ENCODE results near the gene ARPP19. TPM values are rescaled to one million over a fixed set of nuclear protein-coding genes. Genes with fewer than 3 reads are reported as not detected.
"Not testable (repeated sequence)": the region's sequence is repeated elsewhere in the genome, so short reads cannot be mapped to it uniquely, and the experiment has no call there.

The ARPP19 gene
- total and polyA plus RNA-seq, 4 experiments from 2014 or later, result 51.3 to 130 (median 85.3) TPM

- no peak for DNase-seq
- Mint-ChIP-seq H3K9me3 (peaks cover 0 to 5% (median 0%) of the 10 kb centered on the region in 8 donors), H3K27me3 (no peaks in the 10 kb centered on the region), H3K4me1 (no peaks in the 10 kb centered on the region), H3K4me3 (no peak overlapping the region), H3K27ac (no peak overlapping the region), H3K36me3 (peaks cover 8 to 16% of the 10 kb centered on the region in 2 donors)
- Histone ChIP-seq H3K4me1 (ENCODE audit: insufficient read depth, low read length) (no peaks in the 10 kb centered on the region), H3K27ac (ENCODE audit: low read depth, low read length) (no peak overlapping the region), H3K9me3 (ENCODE audit: control insufficient read depth in 1 of 2, low read length in 2 of 2) (no peaks in the 10 kb centered on the region), H3K36me3 (ENCODE audit: insufficient read depth, low read length) (no peaks in the 10 kb centered on the region), H3K4me3 (ENCODE audit: low read length in 2 of 2) (no peak overlapping the region), H3K27me3 (ENCODE audit: insufficient read depth, low read length) (no peaks in the 10 kb centered on the region)
- POLR2A ChIA-PET (ENCODE audit: partially characterized antibody), result no interaction called here
- intact Hi-C loops (cut with micrococcal nuclease), result no loop called here
- CTCF ChIA-PET (ENCODE audit: partially characterized antibody), result interaction anchor here (0.9 kb wide), 1 partner anchor 16 kb away, joined by 3 read pairs; no protein-coding TSS in a partner anchor
Measured at GRCh38 chr15:52576692-52577091, 7.9 kb upstream of the ARPP19 start.

- H3K4me3 ChIP-seq (ENCODE audit: low read length in 2 of 2); intact Hi-C loops (cut with micrococcal nuclease); H3K27me3 Mint-ChIP-seq; H3K4me1 ChIP-seq (ENCODE audit: insufficient read depth, low read length); DNase-seq; H3K27ac ChIP-seq (ENCODE audit: low read depth, low read length); H3K4me3 Mint-ChIP-seq; H3K27ac Mint-ChIP-seq; H3K27me3 ChIP-seq (ENCODE audit: insufficient read depth, low read length); H3K4me1 Mint-ChIP-seq; H3K9me3 Mint-ChIP-seq; H3K9me3 ChIP-seq (ENCODE audit: control insufficient read depth in 1 of 2, low read length in 2 of 2); H3K36me3 Mint-ChIP-seq; H3K36me3 ChIP-seq (ENCODE audit: insufficient read depth, low read length): not testable (repeated sequence)
- POLR2A ChIA-PET (ENCODE audit: partially characterized antibody), result interaction anchor here (1.0 kb wide), 1 partner anchor 11 kb away, joined by 3 read pairs; no protein-coding TSS in a partner anchor
- CTCF ChIA-PET (ENCODE audit: partially characterized antibody), result interaction anchor here (2.1 kb wide), 1 partner anchor 8 kb away, joined by 5 read pairs; no protein-coding TSS in a partner anchor
Measured at GRCh38 chr15:52575573-52575972, 6.7 kb upstream of the ARPP19 start.

GRCh38 chr15:52575072-52575471 is 6.2 kb upstream of the ARPP19 start:
- ChIA-PET CTCF (ENCODE audit: partially characterized antibody) (interaction anchor here (0.6 to 2.1 kb wide), 3 partner anchors 8 to 19 kb away, joined by 3 to 5 read pairs (median 4); no protein-coding TSS in a partner anchor), POLR2A (ENCODE audit: partially characterized antibody) (interaction anchor here (1.0 kb wide), 1 partner anchor 10 kb away, joined by 3 read pairs; no protein-coding TSS in a partner anchor)
- Mint-ChIP-seq H3K36me3 (peaks cover 3 to 7% of the 10 kb centered on the region in 2 donors), H3K27ac (peak overlapping the region in 1 of 7 donors; percentile 8), H3K27me3 (no peaks in the 10 kb centered on the region), H3K4me3 (no peak overlapping the region), H3K4me1 (no peaks in the 10 kb centered on the region), H3K9me3 (peaks cover 0 to 5% (median 0%) of the 10 kb centered on the region in 8 donors)
- intact Hi-C loops (cut with micrococcal nuclease), result no loop called here
- Histone ChIP-seq H3K27ac (ENCODE audit: low read depth, low read length) (no peak overlapping the region), H3K36me3 (ENCODE audit: insufficient read depth, low read length) (no peaks in the 10 kb centered on the region), H3K27me3 (ENCODE audit: insufficient read depth, low read length) (no peaks in the 10 kb centered on the region), H3K9me3 (ENCODE audit: control insufficient read depth in 1 of 2, low read length in 2 of 2) (no peaks in the 10 kb centered on the region), H3K4me1 (ENCODE audit: insufficient read depth, low read length) (no peaks in the 10 kb centered on the region), H3K4me3 (ENCODE audit: low read length in 2 of 2) (no peak overlapping the region)
- no peak for DNase-seq

- DNase-seq; H3K4me1 ChIP-seq (ENCODE audit: insufficient read depth, low read length); H3K27me3 Mint-ChIP-seq; H3K4me3 ChIP-seq (ENCODE audit: low read length in 2 of 2); H3K9me3 Mint-ChIP-seq; H3K36me3 Mint-ChIP-seq; POLR2A ChIA-PET (ENCODE audit: partially characterized antibody); H3K27ac ChIP-seq (ENCODE audit: low read depth, low read length); H3K9me3 ChIP-seq (ENCODE audit: control insufficient read depth in 1 of 2, low read length in 2 of 2); H3K27ac Mint-ChIP-seq; H3K36me3 ChIP-seq (ENCODE audit: insufficient read depth, low read length); H3K4me1 Mint-ChIP-seq; H3K27me3 ChIP-seq (ENCODE audit: insufficient read depth, low read length); intact Hi-C loops (cut with micrococcal nuclease): not testable (repeated sequence)
- CTCF ChIA-PET (ENCODE audit: partially characterized antibody), result interaction anchor here (0.6 to 2.1 kb wide), 3 partner anchors 9 to 19 kb away, joined by 3 to 5 read pairs (median 4); no protein-coding TSS in a partner anchor
- H3K4me3 Mint-ChIP-seq, result peak overlapping the region in 1 of 8 donors; percentile 20
Measured at GRCh38 chr15:52574623-52575022, 5.8 kb upstream of the ARPP19 start.

- Histone ChIP-seq H3K36me3 (ENCODE audit: insufficient read depth, low read length) (no peaks in the 10 kb centered on the region), H3K27ac (ENCODE audit: low read depth, low read length) (peak overlapping the region; percentile 98), H3K4me1 (ENCODE audit: insufficient read depth, low read length) (peaks cover 51% of the 10 kb centered on the region), H3K4me3 (ENCODE audit: low read length in 2 of 2) (peak overlapping the region; percentile 64 to 80), H3K9me3 (ENCODE audit: control insufficient read depth in 1 of 2, low read length in 2 of 2) (no peaks in the 10 kb centered on the region), H3K27me3 (ENCODE audit: insufficient read depth, low read length) (no peaks in the 10 kb centered on the region)
- Mint-ChIP-seq H3K4me1 (peaks cover 33 to 52% (median 42%) of the 10 kb centered on the region in 4 donors), H3K36me3 (peaks cover 0 to 11% of the 10 kb centered on the region in 2 donors), H3K4me3 (peak overlapping the region; percentile 84 to 100 (median 94)), H3K9me3 (peaks cover 0 to 3% (median 0%) of the 10 kb centered on the region in 8 donors), H3K27me3 (no peaks in the 10 kb centered on the region), H3K27ac (peak overlapping the region; percentile 95 to 100 (median 98))
- POLR2A ChIA-PET (ENCODE audit: partially characterized antibody), result interaction anchor here (0.6 to 1.7 kb wide), 8 partner anchors 10 to 237 kb away, joined by 3 to 14 read pairs (median 4); partner anchors contain the start of gene MYO5A
- DNase-seq, result peak in 3 of 5 donors; percentile 47 to 64 (median 61)
- intact Hi-C loops (cut with micrococcal nuclease), result loop anchor here (1.0 to 10.0 kb wide), 6 partner anchors 86 to 389 kb away; partner anchors contain the start of gene ATOSA
- CTCF ChIA-PET (ENCODE audit: partially characterized antibody), result interaction anchor here (1.0 to 1.3 kb wide), 2 partner anchors 189 to 237 kb away, joined by 3 read pairs; no protein-coding TSS in a partner anchor
Measured at GRCh38 chr15:52567871-52568600, 794 bp downstream of the ARPP19 start.

- intact Hi-C loops (cut with micrococcal nuclease), result loop anchor here (5.0 to 10.0 kb wide), 4 partner anchors 85 to 312 kb away; no protein-coding TSS in a partner anchor
- DNase-seq, result no peak
- Mint-ChIP-seq H3K27ac (peak overlapping the region; percentile 60 to 100 (median 98)), H3K4me1 (peaks cover 37 to 62% (median 50%) of the 10 kb centered on the region in 4 donors), H3K36me3 (peaks cover 4 to 14% of the 10 kb centered on the region in 2 donors), H3K9me3 (peaks cover 0 to 3% (median 0%) of the 10 kb centered on the region in 8 donors), H3K4me3 (peak overlapping the region in 7 of 8 donors; percentile 6 to 100 (median 94)), H3K27me3 (no peaks in the 10 kb centered on the region)
- Histone ChIP-seq H3K4me3 (ENCODE audit: low read length in 2 of 2) (peak overlapping the region in 1 of 2 donors; percentile 80), H3K27me3 (ENCODE audit: insufficient read depth, low read length) (no peaks in the 10 kb centered on the region), H3K4me1 (ENCODE audit: insufficient read depth, low read length) (peaks cover 54% of the 10 kb centered on the region), H3K36me3 (ENCODE audit: insufficient read depth, low read length) (no peaks in the 10 kb centered on the region), H3K27ac (ENCODE audit: low read depth, low read length) (peak overlapping the region; percentile 37), H3K9me3 (ENCODE audit: control insufficient read depth in 1 of 2, low read length in 2 of 2) (no peaks in the 10 kb centered on the region)
- POLR2A ChIA-PET (ENCODE audit: partially characterized antibody), result interaction anchor here (0.6 to 1.0 kb wide), 2 partner anchors 156 to 235 kb away, joined by 3 read pairs; no protein-coding TSS in a partner anchor
- CTCF ChIA-PET (ENCODE audit: partially characterized antibody), result interaction anchor here (1.0 kb wide), 1 partner anchor 310 kb away, joined by 4 read pairs; no protein-coding TSS in a partner anchor
Measured at GRCh38 chr15:52566889-52567288, 1.9 kb downstream of the ARPP19 start.
